Peyer's patch (tissue), 4 donors: ENCODE data around the gene PCBP3.

Experiments
- POLR2A ChIP-seq, 2 donors: fragments of 450-650 bp; IDR thresholded peaks; one replicate each; pipeline ENCODE4 v1.5.1; 2017; ENCODE audit warnings: antibody characterized with exemption in 2 of 2, mild to moderate bottlenecking in 2 of 2, moderate library complexity in 2 of 2
- TF ChIP-seq, protein P1 (sequence below), 6 experiments: fragments of 450-650 bp in 4 of 6; fragments of 200-600 bp in 2 of 6; sonication (generic) in 1 of 6; IDR thresholded peaks; one replicate each; pipeline ENCODE4 v1.5.1; 2017 to 2019; ENCODE audit warnings: antibody characterized with exemption in 6 of 6, mild to moderate bottlenecking in 3 of 6, moderate library complexity in 1 of 6

DNA sequence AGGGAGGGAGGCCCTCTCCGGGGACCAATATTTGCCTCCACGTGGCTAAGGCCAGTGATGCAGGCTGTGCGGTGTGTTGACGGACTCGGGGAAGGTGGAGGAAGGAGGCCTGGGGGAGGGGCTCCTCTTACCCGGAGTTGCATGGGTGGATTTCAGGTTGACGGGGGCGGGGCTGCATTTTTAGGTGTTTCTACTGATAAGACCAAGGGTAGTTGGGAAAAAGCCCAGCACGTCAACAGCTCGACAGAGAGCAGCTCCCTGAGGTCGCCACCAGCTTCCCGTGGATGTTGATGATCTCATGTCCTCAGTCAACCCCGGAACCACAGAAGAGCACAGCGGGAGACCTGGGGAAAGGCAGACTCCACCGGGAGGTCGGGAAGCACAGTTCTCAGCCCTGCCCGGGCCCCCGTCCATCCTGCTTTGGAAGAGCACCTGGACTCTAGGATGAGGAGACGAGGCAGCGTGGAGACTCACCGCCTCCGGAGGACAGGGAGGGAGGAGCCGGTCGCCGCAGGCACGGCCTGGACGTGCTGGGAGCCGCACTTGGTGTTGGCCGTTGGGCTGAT is 305.1 kb downstream of the PCBP3 start:
- no peak for TF ChIP-seq POLR2A (IDR thresholded peaks at IDR 0.05)
- TF ChIP-seq, protein P1, sequence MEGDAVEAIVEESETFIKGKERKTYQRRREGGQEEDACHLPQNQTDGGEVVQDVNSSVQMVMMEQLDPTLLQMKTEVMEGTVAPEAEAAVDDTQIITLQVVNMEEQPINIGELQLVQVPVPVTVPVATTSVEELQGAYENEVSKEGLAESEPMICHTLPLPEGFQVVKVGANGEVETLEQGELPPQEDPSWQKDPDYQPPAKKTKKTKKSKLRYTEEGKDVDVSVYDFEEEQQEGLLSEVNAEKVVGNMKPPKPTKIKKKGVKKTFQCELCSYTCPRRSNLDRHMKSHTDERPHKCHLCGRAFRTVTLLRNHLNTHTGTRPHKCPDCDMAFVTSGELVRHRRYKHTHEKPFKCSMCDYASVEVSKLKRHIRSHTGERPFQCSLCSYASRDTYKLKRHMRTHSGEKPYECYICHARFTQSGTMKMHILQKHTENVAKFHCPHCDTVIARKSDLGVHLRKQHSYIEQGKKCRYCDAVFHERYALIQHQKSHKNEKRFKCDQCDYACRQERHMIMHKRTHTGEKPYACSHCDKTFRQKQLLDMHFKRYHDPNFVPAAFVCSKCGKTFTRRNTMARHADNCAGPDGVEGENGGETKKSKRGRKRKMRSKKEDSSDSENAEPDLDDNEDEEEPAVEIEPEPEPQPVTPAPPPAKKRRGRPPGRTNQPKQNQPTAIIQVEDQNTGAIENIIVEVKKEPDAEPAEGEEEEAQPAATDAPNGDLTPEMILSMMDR (IDR thresholded peaks at IDR 0.05) = no peak
